T-helper 22 cell (primary cell): ENCODE measurements around the gene RASGRF2.

ENCODE experiments used
- DNase-seq: peaks from one replicate; pipeline ENCODE4 v3.0.0-alpha.2; 2020; ENCODE audit warnings: low read depth

Gene RASGRF2

GRCh38 chr5:81136557-81136956 lies 176.4 kb downstream of the RASGRF2 start:
- no peak for DNase-seq

GRCh38 chr5:81137833-81138232 lies 177.7 kb downstream of the RASGRF2 start:
- DNase-seq, result no peak

- no peak for DNase-seq
Observed at GRCh38 chr5:81140441-81140840, 180.3 kb downstream of the RASGRF2 start.

- DNase-seq, result no peak
Observed at GRCh38 chr5:81140943-81141342, 180.8 kb downstream of the RASGRF2 start.

GRCh38 chr5:81142108-81142507 lies 181.9 kb downstream of the RASGRF2 start:
- no peak for DNase-seq

- DNase-seq, result no peak
Observed at GRCh38 chr5:81145329-81145935, 185.3 kb downstream of the RASGRF2 start.

GRCh38 chr5:81146031-81146430 lies 185.9 kb downstream of the RASGRF2 start:
- no peak for DNase-seq

- DNase-seq, result no peak
Observed at GRCh38 chr5:81147011-81147885, 187.1 kb downstream of the RASGRF2 start.

GRCh38 chr5:81147886-81148571 lies 187.9 kb downstream of the RASGRF2 start:
- DNase-seq, result no peak

GRCh38 chr5:81151546-81151945 lies 191.4 kb downstream of the RASGRF2 start:
- DNase-seq, result no peak

- DNase-seq, result no peak
Observed at GRCh38 chr5:81154725-81155124, 194.6 kb downstream of the RASGRF2 start.

- no peak for DNase-seq
Observed at GRCh38 chr5:81156732-81157131, 196.6 kb downstream of the RASGRF2 start.

GRCh38 chr5:81161012-81161601 lies 200.9 kb downstream of the RASGRF2 start:
- no peak for DNase-seq

GRCh38 chr5:81162501-81162900 lies 202.3 kb downstream of the RASGRF2 start:
- DNase-seq, result no peak

- DNase-seq, result no peak
Observed at GRCh38 chr5:81163651-81164050, 203.5 kb downstream of the RASGRF2 start.

GRCh38 chr5:81164476-81164875 lies 204.3 kb downstream of the RASGRF2 start:
- DNase-seq, result no peak

GRCh38 chr5:81164936-81165335 lies 204.8 kb downstream of the RASGRF2 start:
- DNase-seq, result no peak

GRCh38 chr5:81165493-81166119 lies 205.4 kb downstream of the RASGRF2 start:
- no peak for DNase-seq

GRCh38 chr5:81166430-81166829 lies 206.3 kb downstream of the RASGRF2 start:
- DNase-seq, result no peak

GRCh38 chr5:81167078-81167477 lies 206.9 kb downstream of the RASGRF2 start:
- no peak for DNase-seq

- DNase-seq, result no peak
Observed at GRCh38 chr5:81167544-81167943, 207.4 kb downstream of the RASGRF2 start.

GRCh38 chr5:81169924-81170323 lies 209.8 kb downstream of the RASGRF2 start:
- no peak for DNase-seq
